ENCODE measurements around the gene RPL41. TPM values are rescaled to one million over a fixed set of nuclear protein-coding genes. Genes with fewer than 3 reads are reported as not detected.

The RPL41 gene
- total and polyA plus RNA-seq, 9 of the 15 experiments (the other 6 are each of a cell fraction or from before 2014, with no cell fraction given): 3,403 to 11,276 (median 5,604) TPM

DNA sequence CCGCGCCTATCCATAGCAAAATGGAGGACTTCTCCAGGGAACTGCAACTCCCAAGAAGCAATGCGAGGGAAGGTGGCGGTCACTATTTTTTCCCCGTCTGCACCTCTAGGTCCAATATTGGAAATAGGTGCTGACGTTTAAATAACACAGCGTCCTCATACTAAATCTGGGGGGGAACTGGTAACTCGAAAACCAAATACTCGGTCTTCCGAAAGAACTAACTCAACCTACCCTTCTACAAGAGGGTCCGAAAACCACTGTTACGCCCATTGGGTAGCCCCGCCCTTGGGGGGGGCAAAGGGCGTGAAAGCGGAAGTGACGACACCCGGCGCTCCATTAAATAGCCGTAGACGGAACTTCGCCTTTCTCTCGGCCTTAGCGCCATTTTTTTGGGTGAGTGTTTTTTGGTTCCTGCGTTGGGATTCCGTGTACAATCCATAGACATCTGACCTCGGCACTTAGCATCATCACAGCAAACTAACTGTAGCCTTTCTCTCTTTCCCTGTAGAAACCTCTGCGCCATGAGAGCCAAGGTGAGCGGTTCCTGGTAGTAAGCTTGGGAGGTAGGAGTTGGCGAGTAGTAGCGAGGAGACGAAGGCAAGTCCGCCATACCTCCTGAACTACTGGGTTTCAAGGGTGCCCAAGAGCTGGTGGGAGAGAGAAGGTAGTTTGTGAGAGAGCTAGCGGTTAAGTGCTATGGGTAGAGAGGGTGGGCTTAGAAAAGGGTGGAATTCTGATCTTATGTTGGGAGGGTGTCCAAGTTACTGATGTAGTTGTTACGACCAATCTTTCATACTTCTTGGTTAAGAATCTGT is at the start of gene RPL41 (continued):
- TF ChIP-seq KAT2B (IDR thresholded peaks at IDR 0.05; ENCODE audit: low read depth, low read length) (peak; percentile 57), HOXB6 (CRISPR knock-in tag; IDR thresholded peaks at IDR 0.05; ENCODE audit: borderline replicate concordance) (no peak), WHSC1 (IDR thresholded peaks at IDR 0.05; ENCODE audit: low read length) (no peak), ERF (CRISPR knock-in tag; IDR thresholded peaks at IDR 0.05) (no peak), MED1 (CRISPR knock-in tag; IDR thresholded peaks at IDR 0.05; ENCODE audit: borderline replicate concordance) (no peak), ZNF253 (CRISPR knock-in tag; conservative IDR thresholded peaks at IDR 0.05) (peak; percentile 70; the same call in 1 of the 2 replicates), MECOM (CRISPR knock-in tag; IDR thresholded peaks at IDR 0.05) (no peak), ILF3 (IDR thresholded peaks at IDR 0.05; ENCODE audit: borderline replicate concordance) (peak; percentile 73; the same call in 1 of the 2 replicates), PHF21A (IDR thresholded peaks at IDR 0.05; ENCODE audit: borderline replicate concordance, low read depth) (0 out of 2 replicates have a peak, but pooled peaks have one; percentile 18), ZSCAN29 (IDR thresholded peaks at IDR 0.05) (no peak; the same call in 1 of the 2 replicates), BCOR (IDR thresholded peaks at IDR 0.05) (peak; percentile 66; the same call in 1 of the 2 replicates), ZNF143 (CRISPR knock-in tag; IDR thresholded peaks at IDR 0.05) (peak; percentile 90), TAF1 (IDR thresholded peaks at IDR 0.05; ENCODE audit: control insufficient read depth, extremely low read depth, insufficient read depth, low read length, severe bottlenecking) (peak; percentile 98), ZNF274 (IDR thresholded peaks at IDR 0.05; ENCODE audit: borderline replicate concordance, low read depth, low read length) (no peak), XRCC5 (IDR thresholded peaks at IDR 0.05; ENCODE audit: low read depth, low read length) (peak; percentile 66; the same call in 1 of the 2 replicates), TCF7 (IDR thresholded peaks at IDR 0.05; ENCODE audit: borderline replicate concordance) (no peak), FOXK2 (conservative IDR thresholded peaks at IDR 0.05 in 1 of 2, IDR thresholded peaks at IDR 0.05 in 1 of 2; ENCODE audit: low read depth in 2 of 2) (no peak), SAFB (IDR thresholded peaks at IDR 0.05; ENCODE audit: borderline replicate concordance, low read depth, low read length) (no peak), TFAM (CRISPR knock-in tag; conservative IDR thresholded peaks at IDR 0.05) (no peak), ZEB2 (IDR thresholded peaks at IDR 0.05) (no peak; the same call in none of the 2 replicates), ZNF561 (CRISPR knock-in tag; conservative IDR thresholded peaks at IDR 0.05) (no peak), ZNF75A (CRISPR knock-in tag; IDR thresholded peaks at IDR 0.05) (no peak), NR1H2 (CRISPR knock-in tag; IDR thresholded peaks at IDR 0.05) (no peak)
- TF ChIP-seq, protein P1, sequence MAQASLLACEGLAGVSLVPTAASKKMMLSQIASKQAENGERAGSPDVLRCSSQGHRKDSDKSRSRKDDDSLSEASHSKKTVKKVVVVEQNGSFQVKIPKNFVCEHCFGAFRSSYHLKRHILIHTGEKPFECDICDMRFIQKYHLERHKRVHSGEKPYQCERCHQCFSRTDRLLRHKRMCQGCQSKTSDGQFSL (CRISPR knock-in tag; IDR thresholded peaks at IDR 0.05): peak; percentile 100
- TF ChIP-seq, protein P1 (tag; IDR thresholded peaks at IDR 0.05): peak in 1 of 2 experiments; percentile 100; a peak in 2 of 4 replicates
- TF ChIP-seq, protein P2, sequence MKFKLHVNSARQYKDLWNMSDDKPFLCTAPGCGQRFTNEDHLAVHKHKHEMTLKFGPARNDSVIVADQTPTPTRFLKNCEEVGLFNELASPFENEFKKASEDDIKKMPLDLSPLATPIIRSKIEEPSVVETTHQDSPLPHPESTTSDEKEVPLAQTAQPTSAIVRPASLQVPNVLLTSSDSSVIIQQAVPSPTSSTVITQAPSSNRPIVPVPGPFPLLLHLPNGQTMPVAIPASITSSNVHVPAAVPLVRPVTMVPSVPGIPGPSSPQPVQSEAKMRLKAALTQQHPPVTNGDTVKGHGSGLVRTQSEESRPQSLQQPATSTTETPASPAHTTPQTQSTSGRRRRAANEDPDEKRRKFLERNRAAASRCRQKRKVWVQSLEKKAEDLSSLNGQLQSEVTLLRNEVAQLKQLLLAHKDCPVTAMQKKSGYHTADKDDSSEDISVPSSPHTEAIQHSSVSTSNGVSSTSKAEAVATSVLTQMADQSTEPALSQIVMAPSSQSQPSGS (CRISPR knock-in tag; IDR thresholded peaks at IDR 0.05): no peak
- TF ChIP-seq, protein P3, sequence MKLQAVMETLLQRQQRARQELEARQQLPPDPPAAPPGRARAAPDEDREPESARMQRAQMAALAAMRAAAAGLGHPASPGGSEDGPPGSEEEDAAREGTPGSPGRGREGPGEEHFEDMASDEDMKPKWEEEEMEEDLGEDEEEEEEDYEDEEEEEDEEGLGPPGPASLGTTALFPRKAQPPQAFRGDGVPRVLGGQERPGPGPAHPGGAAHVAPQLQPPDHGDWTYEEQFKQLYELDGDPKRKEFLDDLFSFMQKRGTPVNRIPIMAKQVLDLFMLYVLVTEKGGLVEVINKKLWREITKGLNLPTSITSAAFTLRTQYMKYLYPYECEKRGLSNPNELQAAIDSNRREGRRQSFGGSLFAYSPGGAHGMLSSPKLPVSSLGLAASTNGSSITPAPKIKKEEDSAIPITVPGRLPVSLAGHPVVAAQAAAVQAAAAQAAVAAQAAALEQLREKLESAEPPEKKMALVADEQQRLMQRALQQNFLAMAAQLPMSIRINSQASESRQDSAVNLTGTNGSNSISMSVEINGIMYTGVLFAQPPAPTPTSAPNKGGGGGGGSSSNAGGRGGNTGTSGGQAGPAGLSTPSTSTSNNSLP (IDR thresholded peaks at IDR 0.05; ENCODE audit: borderline replicate concordance, low read depth, low read length): no peak

Measured in K562 (cell line).